Smooth muscle cell of the brain vasculature (primary cell): Measurements from ENCODE around the gene ATP6AP1.
"Not testable (repeated sequence)": the region's sequence is repeated elsewhere in the genome, so short reads cannot be mapped to it uniquely, and the experiment has no call there.

Experiments used
- DNase-seq: peaks from one replicate; pipeline ENCODE4 v3.0.0-alpha.2; 2012; ENCODE audit warnings: low read depth, low spot score

The ATP6AP1 gene, protein sequence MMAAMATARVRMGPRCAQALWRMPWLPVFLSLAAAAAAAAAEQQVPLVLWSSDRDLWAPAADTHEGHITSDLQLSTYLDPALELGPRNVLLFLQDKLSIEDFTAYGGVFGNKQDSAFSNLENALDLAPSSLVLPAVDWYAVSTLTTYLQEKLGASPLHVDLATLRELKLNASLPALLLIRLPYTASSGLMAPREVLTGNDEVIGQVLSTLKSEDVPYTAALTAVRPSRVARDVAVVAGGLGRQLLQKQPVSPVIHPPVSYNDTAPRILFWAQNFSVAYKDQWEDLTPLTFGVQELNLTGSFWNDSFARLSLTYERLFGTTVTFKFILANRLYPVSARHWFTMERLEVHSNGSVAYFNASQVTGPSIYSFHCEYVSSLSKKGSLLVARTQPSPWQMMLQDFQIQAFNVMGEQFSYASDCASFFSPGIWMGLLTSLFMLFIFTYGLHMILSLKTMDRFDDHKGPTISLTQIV

DNA sequence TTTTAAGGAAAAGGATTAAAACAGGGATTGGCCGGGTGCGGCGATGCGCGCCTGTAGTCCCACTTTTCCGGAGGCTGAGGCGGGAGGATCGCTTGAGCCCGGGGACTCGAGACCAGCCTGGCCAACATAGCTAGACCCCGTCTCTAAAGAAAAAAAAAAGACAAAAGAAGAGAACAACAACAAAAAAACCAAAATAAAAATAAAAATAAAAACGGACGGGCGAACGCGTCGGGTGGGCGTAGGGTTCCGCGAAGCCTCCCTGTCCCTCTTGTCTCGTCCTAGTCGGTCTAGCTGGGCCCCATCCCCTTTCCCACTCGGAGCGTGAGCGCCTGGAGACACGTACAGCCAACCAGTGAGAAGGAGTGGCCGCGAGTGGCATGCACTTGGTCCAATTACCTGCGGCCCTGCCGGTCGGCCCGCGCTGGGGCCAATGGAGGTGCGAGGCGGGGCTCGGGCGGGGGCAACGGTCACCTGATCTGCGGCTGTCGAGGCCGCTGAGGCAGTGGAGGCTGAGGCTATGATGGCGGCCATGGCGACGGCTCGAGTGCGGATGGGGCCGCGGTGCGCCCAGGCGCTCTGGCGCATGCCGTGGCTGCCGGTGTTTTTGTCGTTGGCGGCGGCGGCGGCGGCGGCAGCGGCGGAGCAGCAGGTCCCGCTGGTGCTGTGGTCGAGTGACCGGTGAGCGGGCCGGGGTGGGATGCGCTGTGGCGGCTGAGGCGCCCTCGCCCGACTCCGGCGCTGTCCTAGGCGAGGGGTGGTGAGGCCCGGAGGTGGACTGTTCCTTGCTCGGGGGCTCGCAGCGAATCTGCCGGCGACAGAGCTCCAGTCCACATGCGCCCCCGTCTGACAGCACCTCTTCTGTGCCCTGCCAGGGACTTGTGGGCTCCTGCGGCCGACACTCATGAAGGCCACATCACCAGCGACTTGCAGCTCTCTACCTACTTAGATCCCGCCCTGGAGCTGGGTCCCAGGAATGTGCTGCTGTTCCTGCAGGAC, at the start of gene ATP6AP1:
Gene ATP6AP1 (plus strand): TSS at position 502 of the 996 bp plus-strand sequence. CDS start 16 bp downstream, at position 518.
- peak; percentile 74 for DNase-seq

DNA sequence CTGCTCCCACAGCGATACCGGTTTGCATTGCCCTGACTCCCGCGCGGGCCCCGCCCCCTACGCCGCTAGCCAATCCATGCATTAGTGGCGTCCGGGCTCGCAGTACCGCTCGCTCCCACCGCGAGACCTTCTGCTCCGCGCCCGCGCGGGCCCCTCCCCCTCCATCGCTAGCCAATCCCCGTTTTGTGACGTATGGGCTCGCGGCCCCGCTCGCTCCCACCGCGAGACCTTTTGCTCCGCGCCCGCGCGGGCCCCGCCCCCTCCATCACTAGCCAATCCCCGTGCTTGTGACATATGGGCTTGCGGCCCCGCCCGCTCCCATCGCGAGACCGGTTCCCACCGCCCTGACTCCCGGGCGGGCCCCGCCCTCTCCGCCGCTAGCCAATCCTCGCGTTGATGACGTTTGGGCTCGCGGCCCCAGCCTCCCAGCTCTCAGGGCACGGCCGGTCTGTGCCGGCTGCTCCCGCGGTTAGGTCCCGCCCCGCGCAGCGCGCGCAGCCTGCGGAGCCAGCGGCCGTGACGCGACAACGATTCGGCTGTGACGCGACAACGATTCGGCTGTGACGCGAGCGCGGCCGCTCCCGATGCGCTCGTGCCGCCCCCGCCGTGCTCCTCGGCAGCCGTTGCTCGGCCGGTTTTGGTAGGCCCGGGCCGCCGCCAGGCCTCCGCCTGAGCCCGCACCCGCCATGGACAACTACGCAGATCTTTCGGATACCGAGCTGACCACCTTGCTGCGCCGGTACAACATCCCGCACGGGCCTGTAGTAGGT, 49.5 kb upstream of the ATP6AP1 start, which contains the start of gene EMD:
Gene EMD (plus strand): TSS at position 497 of the 770 bp plus-strand sequence. CDS start 190 bp downstream, at position 687.
- peak; percentile 88 for DNase-seq

DNA sequence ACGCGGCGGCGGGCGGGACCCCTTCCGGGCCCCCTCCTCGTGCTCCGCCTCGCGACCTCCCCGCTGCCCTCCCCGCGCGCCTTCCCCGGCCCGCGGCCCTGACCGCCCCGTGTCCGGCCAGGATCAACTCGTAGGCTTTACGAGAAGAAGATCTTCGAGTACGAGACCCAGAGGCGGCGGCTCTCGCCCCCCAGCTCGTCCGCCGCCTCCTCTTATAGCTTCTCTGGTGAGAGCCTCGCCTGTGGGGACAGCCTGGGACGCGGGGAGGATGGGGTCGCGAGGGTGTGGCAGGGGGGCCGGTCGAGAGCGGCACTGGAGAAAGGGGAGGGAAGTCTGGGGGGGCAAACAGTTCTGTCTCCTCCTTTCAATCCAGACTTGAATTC, 48.9 kb upstream of the ATP6AP1 start:
- no peak for DNase-seq

DNA sequence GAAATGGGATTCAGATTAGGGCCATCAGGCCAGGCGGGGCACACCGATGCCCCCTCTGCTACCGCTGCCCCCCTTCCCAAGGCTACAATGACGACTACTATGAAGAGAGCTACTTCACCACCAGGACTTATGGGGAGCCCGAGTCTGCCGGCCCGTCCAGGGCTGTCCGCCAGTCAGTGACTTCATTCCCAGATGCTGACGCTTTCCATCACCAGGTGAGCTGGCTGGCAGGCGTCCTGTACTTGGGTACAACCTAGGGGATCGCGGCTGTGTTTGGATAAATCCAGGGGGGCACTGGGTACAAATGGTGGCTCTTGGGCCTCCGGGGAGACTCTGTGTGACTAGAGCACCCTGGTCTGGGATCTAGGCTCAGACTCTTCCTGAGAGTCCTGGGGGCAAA, 48.3 kb upstream of the ATP6AP1 start:
- no peak for DNase-seq

DNA sequence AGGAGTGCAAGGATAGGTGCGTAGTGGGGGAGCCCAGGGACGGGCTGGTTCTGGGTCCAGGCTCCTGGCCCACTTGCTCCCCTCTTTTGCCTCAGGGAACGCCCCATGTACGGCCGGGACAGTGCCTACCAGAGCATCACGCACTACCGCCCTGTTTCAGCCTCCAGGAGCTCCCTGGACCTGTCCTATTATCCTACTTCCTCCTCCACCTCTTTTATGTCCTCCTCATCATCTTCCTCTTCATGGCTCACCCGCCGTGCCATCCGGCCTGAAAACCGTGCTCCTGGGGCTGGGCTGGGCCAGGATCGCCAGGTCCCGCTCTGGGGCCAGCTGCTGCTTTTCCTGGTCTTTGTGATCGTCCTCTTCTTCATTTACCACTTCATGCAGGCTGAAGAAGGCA, 47.7 kb upstream of the ATP6AP1 start:
- DNase-seq: no peak

DNA sequence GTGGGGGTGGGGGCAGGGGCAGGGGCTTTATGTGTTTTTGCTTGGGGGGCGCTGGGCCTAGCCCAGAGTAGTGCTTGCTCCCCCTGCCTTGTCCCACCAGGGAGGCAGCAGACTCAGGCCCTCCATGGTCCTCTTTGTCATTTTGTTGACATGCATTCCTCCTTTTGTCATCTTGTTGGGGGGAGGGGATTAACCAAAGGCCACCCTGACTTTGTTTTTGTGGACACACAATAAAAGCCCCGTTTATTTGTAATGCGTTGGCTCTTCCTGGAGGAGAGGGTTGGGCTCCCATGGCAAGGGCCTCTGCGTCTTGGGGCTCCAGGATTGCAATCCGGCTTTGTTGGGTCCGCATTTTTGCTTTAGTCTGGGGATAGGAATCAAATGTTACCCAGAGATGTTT, 47.2 kb upstream of the ATP6AP1 start:
- DNase-seq: no peak

DNA sequence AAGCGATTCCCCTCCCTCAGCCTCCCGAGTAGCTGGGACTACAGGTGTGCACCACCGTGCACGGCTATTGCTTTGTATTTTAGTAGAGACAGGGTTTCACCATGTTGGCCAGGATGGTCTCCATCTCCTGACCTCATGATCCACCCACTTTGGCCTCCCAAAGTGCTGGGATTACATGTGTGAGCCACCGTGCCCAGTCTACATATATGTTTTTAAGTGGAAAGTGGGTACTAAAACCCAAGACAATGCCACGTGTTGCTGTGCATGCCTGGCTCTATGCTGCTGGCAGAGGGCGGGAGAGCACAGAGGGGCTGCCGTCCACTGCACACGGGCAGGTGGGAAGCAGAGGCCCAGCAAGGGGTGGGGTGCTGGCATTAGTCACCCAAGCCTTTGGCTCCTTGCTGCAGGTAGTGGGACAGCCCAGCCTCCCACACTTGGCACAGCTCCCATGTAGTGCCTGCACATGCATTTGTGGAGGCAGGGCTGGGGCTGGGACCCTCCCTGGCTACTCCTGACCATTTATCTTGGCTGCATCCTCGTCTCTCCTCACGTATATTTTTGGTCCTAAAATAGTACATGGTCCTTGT, 45.9 kb upstream of the ATP6AP1 start:
- DNase-seq: no peak

DNA sequence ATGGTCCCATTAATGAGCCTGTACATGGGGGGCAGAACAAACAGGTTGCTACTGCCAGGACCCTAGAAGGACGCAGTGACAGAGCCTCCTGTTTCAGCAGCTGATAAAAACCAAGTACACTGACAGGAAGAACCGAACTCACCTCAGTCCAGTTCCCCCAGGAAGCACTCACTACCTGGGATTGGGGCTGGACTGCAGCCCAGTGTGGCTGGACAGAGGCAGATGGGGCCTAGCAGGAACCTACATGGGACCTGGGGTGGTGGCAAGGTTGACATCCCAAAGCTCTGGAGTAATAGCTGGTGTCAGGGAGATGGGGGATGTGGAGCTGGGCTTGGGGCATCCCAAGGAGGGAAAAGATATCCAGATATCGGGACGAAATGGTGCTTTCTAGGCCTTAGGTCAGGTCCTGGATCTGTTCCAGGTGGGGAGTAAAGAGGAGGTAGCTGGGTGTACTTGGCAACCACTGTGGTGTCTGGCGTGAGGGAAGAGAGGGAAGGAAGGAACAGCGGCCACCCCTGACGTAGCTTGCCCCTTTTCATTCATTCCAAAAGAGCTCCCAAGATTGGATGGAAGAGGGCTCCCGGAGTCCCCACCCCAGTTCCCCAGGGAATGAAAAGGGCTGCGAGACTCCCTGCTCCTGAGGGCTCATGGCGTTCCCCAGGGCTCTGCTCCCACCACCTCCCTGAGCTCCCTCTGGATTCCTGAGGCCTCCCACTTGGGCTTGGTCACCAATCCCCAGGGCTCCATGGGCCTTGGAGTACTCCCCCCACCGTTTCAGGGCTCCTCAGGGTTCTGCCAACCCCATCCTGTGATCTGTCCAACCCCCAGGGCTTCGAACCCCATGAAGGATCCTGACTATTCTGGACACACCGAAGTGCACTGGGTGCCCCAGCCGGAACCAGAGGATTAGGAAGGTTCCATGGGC, 44.9 kb upstream of the ATP6AP1 start:
- no peak for DNase-seq

DNA sequence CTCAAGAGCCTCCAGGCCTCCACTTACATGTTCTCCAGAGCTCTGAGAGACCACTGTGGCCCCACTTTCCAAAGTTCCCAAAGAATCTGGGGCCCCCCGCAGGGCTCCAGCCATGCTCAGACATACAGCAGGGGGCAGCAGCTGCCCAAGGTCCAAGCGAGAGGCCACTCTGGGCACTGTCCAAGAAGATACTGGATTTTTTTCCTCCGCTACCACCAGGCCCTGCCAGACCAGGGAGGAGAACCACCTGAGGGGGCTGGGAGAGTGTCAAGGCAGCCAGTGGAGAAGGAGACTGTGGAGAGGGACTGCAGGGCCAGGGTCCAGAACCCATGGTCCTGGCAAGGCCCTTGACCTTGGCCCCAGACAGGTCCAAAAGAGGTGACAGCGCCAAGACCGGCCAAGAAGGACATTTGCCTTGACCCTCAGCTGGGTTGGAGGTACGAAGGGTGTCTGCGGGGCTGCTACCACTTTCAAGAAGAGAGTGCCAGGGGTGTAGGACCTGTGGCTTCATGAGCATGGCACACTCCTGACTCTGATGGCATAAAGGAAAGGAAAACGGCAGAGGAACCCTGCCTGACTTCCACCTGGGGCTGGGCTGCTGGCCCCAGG, 44.1 kb upstream of the ATP6AP1 start:
- DNase-seq: no peak

DNA sequence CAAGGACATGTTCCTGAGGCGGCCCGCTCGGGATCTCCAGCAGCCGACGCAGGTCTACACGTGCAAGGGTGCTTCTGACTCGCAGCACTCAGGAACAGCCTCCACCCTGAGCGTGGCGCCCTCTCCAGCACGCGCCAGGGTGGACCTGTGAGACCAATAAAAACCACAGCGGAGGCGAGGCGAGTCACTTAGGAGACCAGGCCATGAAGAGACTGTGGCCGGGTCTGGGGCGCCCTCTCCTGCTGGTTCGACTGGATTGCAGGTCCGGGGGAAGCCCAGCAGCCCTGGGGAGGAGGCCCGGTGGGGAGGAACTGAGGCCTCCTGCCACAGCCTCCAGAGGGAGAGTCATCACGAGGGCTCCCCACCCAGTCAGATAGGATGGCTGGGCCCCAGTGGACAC, 40.4 kb upstream of the ATP6AP1 start:
- not testable (repeated sequence) for DNase-seq

DNA sequence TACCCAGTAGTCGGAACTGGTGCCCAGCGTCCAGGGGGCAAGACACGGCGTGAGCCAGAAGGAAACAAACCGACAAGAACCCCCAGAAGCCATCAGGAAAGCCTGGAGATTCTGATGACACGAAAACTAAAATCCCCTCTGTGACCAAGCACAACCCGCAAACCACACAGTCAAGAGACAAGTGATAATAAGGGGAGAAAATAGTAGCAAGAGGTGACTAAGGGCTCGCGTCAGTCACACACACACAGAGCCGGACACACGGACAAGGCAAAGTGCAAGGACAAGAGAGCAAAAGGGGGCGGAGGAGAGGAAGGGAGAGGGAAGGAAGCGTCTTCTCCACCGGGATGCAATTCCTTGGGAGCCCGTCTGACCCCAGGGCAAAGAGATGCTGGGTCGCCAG, 39.8 kb upstream of the ATP6AP1 start:
- DNase-seq: not testable (repeated sequence)

DNA sequence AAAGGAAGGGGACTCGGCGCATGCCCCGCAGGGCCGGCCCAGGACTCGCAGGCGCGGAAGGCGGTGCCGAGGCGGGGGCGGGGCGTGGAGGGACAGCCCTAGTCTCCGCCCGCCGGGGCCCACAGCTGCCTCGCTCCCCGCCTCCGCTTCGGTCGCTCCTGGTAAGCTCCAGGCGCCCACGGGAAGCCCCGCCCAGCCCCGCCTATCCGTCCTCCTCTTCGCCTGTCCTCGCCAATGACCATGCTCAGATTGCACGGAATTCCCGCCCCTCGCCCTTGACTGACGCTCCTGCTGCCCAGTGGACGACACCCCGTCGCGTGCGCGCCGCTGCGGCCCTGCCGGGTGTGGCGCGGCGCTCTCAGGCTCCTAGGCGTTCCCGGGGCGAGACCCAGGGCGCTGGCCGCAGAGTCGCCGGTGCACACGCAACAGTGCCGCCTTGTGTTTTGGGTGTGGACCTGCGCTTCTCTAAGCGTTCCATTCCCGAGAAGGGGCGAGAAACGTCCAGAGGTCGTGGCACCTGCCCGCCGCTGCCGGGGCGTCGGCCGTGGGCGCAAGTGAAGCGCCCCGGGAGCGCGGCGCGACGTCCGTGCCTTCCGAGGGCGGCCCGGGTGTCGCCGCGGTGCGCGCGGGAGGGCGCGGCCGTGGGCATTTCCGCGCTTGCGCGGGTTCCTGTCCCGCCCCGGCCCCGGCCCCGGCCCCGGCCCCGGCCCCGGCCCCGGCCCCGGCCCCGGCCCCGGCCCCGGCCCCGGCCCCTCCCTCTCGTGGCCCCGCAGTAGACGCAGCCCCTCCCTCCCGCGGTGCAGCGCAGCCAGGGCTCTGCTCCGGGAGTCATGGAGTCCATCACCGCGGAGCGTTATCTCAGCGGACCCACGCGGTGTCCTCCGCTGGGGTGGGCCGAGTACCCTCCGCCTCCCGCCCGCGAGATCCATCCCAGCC, 38.4 kb upstream of the ATP6AP1 start:
- DNase-seq: not testable (repeated sequence)

DNA sequence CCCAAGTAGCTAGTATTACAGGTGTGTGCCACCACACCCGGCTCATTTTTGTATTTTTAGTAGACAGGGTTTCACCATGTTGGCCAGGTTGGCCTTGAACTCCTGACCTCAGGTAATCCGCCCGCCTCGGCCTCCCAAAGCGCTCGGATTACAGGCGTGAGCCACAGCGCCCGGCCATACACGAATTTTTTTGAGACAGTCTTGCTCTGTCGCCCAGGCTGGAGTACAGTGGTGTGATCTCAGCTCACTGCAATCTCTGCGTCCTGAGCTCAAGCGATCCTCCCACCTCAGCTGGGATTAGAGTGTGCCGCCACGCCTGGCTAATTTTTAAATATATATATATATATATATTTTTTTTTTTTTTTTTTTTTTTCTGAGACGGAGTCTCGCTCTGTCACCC, 32.1 kb upstream of the ATP6AP1 start:
- DNase-seq: not testable (repeated sequence)

DNA sequence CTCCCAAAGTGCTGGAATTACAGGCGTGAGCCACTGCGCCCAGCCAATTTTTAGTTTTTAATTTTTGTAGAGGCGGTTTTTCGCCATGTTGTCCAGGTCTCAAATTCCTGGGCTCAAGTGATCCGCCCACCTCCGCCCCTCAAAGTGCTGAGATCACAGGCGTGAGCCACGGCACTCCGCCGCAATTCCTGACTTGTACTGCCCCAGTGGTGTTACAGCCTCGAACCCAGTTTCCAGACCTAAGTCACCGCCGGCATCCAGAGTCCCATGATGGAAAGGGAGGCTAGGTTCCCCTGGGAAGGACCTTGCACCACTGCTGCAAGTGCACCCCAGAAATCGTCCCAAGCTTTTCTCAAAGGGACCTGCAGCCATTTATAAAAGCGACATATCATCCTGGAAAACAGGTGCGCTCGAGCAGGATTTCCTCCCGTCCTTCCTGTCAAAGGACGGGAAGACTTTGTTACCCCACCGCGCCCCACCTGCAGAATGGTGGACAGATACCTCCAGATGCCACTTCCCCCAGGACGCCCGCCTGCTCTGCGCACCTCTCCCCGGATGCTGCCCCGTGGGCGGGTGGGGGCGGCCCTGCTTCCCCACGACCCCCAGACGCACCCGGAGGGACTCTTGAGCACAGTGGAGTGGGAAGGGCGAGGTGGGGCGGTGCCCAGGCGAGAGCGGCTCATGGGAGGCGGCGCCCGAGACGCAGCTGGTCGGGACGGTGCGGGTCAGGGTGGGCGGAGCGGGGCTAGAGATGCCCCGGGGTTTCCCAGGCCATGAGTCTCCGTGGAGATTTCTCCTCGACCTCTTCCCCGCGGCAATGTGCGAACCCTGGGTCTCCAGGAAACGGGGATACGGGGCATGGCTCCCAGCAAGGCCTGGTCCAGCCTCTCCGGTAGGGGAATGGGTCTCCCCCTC, 31.2 kb upstream of the ATP6AP1 start:
- no peak for DNase-seq

DNA sequence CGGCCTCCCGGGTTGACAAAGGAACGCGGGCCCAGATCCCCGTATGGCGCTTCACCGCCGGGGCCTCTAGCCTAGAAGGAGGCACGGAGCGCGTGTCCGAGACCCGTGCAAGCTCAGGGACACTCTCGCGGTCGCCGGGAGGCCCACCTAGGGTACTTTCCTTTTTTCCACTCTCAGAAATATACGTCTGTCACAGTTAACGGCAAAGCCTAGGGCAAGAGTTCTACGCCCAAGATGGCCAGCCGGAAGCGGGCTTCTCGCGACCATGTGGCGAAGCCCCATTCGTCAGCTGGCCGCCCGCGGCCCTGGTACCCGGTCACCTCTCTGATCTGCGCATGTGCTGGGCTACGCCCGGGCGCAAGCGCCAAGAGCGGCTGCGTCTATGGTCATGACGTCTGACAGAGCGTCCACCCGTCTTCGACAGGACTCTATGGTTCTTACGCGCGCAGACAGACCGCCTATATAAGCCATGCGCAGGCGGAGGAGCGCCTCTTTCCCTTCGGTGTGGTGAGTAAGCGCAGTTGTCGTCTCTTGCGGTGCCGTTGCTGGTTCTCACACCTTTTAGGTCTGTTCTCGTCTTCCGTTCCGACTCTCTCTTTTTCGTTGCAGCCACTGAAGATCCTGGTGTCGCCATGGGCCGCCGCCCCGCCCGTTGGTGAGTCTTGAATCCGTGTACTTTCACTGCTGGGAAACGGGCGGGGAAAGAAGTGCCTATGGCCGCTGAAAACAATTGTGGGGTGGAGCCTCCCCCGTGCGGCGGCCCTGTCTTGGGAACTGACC, 30.4 kb upstream of the ATP6AP1 start, which contains the start of gene RPL10:
Gene RPL10 (plus strand): TSS at position 490 of the 780 bp plus-strand sequence. CDS start 143 bp downstream, at position 633.
- DNase-seq: peak; percentile 82
